ENCODE measurements around the gene STARD8. TPM values are rescaled to one million over a fixed set of nuclear protein-coding genes. Genes with fewer than 3 reads are reported as not detected.

The STARD8 gene
- total and polyA plus RNA-seq, 2 donors (not counting 1 experiment from before 2014, with no cell fraction given): 0.33 to 0.54 TPM

DNA sequence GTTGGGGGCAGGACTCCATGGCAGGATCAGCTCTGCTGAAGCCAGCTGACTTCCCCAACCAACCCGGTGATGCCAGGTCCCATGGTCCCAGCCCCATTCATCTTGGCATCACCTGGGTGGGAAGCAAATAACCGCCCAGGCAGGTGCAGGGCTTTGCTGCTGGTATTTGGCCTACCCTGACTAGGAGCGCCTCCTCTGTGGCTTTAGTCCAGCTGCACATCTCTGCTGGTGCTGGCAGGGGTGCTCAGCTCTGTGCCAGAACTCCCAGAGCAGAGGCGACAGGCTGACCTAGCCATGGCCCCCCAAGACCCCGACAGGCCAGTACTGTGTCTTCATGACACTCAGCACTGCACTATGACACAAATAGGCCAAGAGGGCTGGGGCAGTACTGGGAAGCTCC is 64.4 kb downstream of the STARD8 start:
- POLR2A ChIA-PET: no interaction called here
- intact Hi-C loops (cut with micrococcal nuclease): no loop called here
- Histone ChIP-seq H3K9ac (ENCODE audit: low read length) (no peak overlapping the region), H2AFZ (ENCODE audit: insufficient read depth, low read depth, low read length, poor library complexity, severe bottlenecking) (no peak overlapping the region), H4K20me1 (ENCODE audit: control insufficient read depth, insufficient read depth, low read length, poor library complexity, severe bottlenecking) (no peaks in the 10 kb centered on the region), H3K9me3 (ENCODE audit: control extremely low read depth in 1 of 3, control insufficient read depth in 2 of 3, insufficient read depth in 1 of 3, low read length in 2 of 3) (no peaks in the 10 kb centered on the region), H3K36me3 (replicated peaks in 1 of 2; ENCODE audit: control extremely low read depth in 1 of 2, control insufficient read depth in 1 of 2, extremely low read depth in 1 of 2, insufficient read depth in 2 of 2, low read length in 1 of 2) (no peaks in the 10 kb centered on the region), H3K4me3 (ENCODE audit: control extremely low read depth in 1 of 5, extremely low read depth in 1 of 5, insufficient read depth in 1 of 5, low read depth in 2 of 5, low read length in 4 of 5) (no peak overlapping the region), H3K79me2 (ENCODE audit: control insufficient read depth, insufficient read depth, low read length) (no peaks in the 10 kb centered on the region), H3K27ac (ENCODE audit: low read length in 2 of 2) (no peak overlapping the region), H3K27me3 (replicated peaks in 1 of 4; ENCODE audit: control extremely low read depth in 1 of 4, control insufficient read depth in 3 of 4, insufficient read depth in 4 of 4, low read length in 3 of 4) (no peaks in the 10 kb centered on the region), H3K4me2 (replicated peaks; ENCODE audit: low read depth, low read length, poor library complexity, severe bottlenecking) (no peak overlapping the region), H3K4me1 (ENCODE audit: control insufficient read depth in 2 of 2, insufficient read depth in 2 of 2, low read length in 2 of 2) (no peaks in the 10 kb centered on the region)
- ATAC-seq (ENCODE audit: low read depth) (no peak), DNase-seq (no peak)
- Mint-ChIP-seq H3K9me3 (ENCODE audit: insufficient read depth) (no peaks in the 10 kb centered on the region), H3K27me3 (no peaks in the 10 kb centered on the region), H3K4me1 (no peaks in the 10 kb centered on the region), H3K4me3 (no peak overlapping the region), H3K27ac (no peak overlapping the region)
- no peak for TF ChIP-seq EZH2 (IDR thresholded peaks at IDR 0.05; ENCODE audit: borderline replicate concordance, insufficient read depth, low read depth, low read length, poor library complexity, severe bottlenecking)
- TF ChIP-seq, protein P1, sequence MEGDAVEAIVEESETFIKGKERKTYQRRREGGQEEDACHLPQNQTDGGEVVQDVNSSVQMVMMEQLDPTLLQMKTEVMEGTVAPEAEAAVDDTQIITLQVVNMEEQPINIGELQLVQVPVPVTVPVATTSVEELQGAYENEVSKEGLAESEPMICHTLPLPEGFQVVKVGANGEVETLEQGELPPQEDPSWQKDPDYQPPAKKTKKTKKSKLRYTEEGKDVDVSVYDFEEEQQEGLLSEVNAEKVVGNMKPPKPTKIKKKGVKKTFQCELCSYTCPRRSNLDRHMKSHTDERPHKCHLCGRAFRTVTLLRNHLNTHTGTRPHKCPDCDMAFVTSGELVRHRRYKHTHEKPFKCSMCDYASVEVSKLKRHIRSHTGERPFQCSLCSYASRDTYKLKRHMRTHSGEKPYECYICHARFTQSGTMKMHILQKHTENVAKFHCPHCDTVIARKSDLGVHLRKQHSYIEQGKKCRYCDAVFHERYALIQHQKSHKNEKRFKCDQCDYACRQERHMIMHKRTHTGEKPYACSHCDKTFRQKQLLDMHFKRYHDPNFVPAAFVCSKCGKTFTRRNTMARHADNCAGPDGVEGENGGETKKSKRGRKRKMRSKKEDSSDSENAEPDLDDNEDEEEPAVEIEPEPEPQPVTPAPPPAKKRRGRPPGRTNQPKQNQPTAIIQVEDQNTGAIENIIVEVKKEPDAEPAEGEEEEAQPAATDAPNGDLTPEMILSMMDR (IDR thresholded peaks at IDR 0.05): no peak
- CTCF ChIA-PET: no interaction called here
- 81% methylated on average over 3 of the region's 5 CpGs for WGBS (ENCODE audit: insufficient coverage)

DNA sequence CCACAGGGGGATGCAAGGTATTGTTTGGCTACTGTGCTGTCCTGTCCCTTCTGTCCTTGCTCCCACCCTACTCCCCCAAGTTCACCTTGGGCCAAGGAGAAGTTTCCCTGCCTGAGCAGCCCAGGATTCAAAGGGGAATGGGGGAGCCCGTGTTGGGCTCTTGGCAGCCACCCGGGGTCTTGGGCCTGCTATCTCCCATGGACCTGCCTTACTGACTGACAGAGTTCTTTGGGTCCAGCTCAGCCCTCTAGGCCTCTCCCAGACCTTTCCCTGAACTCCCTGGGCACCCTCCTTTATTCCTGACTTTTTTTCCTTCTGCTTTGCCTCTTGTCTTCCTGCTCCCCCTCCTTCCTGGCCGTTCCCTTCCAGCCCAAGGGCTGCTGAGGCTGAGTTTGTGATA is 67.4 kb downstream of the STARD8 start:
- H3K79me2 ChIP-seq (ENCODE audit: control insufficient read depth, insufficient read depth, low read length): no peaks in the 10 kb centered on the region
- Mint-ChIP-seq H3K9me3 (ENCODE audit: insufficient read depth) (no peaks in the 10 kb centered on the region), H3K4me1 (no peaks in the 10 kb centered on the region), H3K4me3 (no peak overlapping the region), H3K27ac (no peak overlapping the region), H3K27me3 (no peaks in the 10 kb centered on the region)
- TF ChIP-seq EZH2 (IDR thresholded peaks at IDR 0.05; ENCODE audit: borderline replicate concordance, insufficient read depth, low read depth, low read length, poor library complexity, severe bottlenecking): no peak
- TF ChIP-seq, protein P1 (IDR thresholded peaks at IDR 0.05): no peak
- DNase-seq (no peak), ATAC-seq (ENCODE audit: low read depth) (no peak)
- H4K20me1 ChIP-seq (ENCODE audit: control insufficient read depth, insufficient read depth, low read length, poor library complexity, severe bottlenecking): no peaks in the 10 kb centered on the region
- no peaks in the 10 kb centered on the region for H3K4me1 ChIP-seq (ENCODE audit: control insufficient read depth in 2 of 2, insufficient read depth in 2 of 2, low read length in 2 of 2)
- 86% methylated on average over 1 of the region's 3 CpGs for WGBS (ENCODE audit: insufficient coverage)
- no peaks in the 10 kb centered on the region for H3K27me3 ChIP-seq (replicated peaks in 1 of 4; ENCODE audit: control extremely low read depth in 1 of 4, control insufficient read depth in 3 of 4, insufficient read depth in 4 of 4, low read length in 3 of 4)
- intact Hi-C loops (cut with micrococcal nuclease): no loop called here
- no peak overlapping the region for H3K9ac ChIP-seq (ENCODE audit: low read length)
- ChIA-PET CTCF (no interaction called here), POLR2A (no interaction called here)
- no peaks in the 10 kb centered on the region for H3K9me3 ChIP-seq (ENCODE audit: control extremely low read depth in 1 of 3, control insufficient read depth in 2 of 3, insufficient read depth in 1 of 3, low read length in 2 of 3)
- no peak overlapping the region for H3K27ac ChIP-seq (ENCODE audit: low read length in 2 of 2)
- no peaks in the 10 kb centered on the region for H3K36me3 ChIP-seq (replicated peaks in 1 of 2; ENCODE audit: control extremely low read depth in 1 of 2, control insufficient read depth in 1 of 2, extremely low read depth in 1 of 2, insufficient read depth in 2 of 2, low read length in 1 of 2)
- H3K4me3 ChIP-seq (ENCODE audit: control extremely low read depth in 1 of 5, extremely low read depth in 1 of 5, insufficient read depth in 1 of 5, low read depth in 2 of 5, low read length in 4 of 5): no peak overlapping the region
- no peak overlapping the region for H3K4me2 ChIP-seq (replicated peaks; ENCODE audit: low read depth, low read length, poor library complexity, severe bottlenecking)
- H2AFZ ChIP-seq (ENCODE audit: insufficient read depth, low read depth, low read length, poor library complexity, severe bottlenecking): no peak overlapping the region

All from B cell (primary cell).